Ascending aorta (tissue), 2 donors: Measurements from ENCODE around the gene AVPI1. TPM values are rescaled to one million over a fixed set of nuclear protein-coding genes. Genes with fewer than 3 reads are reported as not detected.

ENCODE experiments used
- DNase-seq, 2 donors: peaks; one replicate each; pipeline ENCODE4 v3.0.0-alpha.2; 2019; ENCODE audit warnings: low spot score in 2 of 2
- H3K27ac ChIP-seq, 2 donors: fragments of 200-600 bp; sonication (generic); one replicate each; pipeline ENCODE4 v1.5.1; 2016 to 2017; ENCODE audit warnings: mild to moderate bottlenecking in 1 of 2
- H3K27me3 ChIP-seq: fragments of 200-600 bp; sonication (generic); one replicate; pipeline ENCODE4 v1.5.1; 2017
- H3K36me3 ChIP-seq, 2 donors: fragments of 200-600 bp; sonication (generic); one replicate each; pipeline ENCODE4 v1.5.1; 2016
- H3K4me1 ChIP-seq, 2 donors: fragments of 200-600 bp; sonication (generic); one replicate each; pipeline ENCODE4 v1.5.1; 2016 to 2017; ENCODE audit warnings: mild to moderate bottlenecking in 1 of 2
- H3K4me3 ChIP-seq, 2 donors: fragments of 200-600 bp; sonication (generic); one replicate each; pipeline ENCODE4 v1.5.1; 2016 to 2017; ENCODE audit warnings: mild to moderate bottlenecking in 1 of 2
- H3K9me3 ChIP-seq, 2 donors: fragments of 200-600 bp; sonication (generic); one replicate each; pipeline ENCODE4 v1.5.1; 2016
- intact Hi-C: fragments of 100-400 bp; cut with DNase I; formaldehyde crosslinking; loops from one replicate; pipeline ENCODE4 v1.15.1; 2023
- total RNA-seq: library from RNA; depleted of rRNA; stranded (reverse); fragments of >200 nt; gene quantifications from one replicate; pipeline ENCODE4 v1.1.0, GENCODE V29; 2016
- TF ChIP-seq, protein P1 (sequence below), 3 experiments: fragments of 200-600 bp in 2 of 3; fragments of 450-650 bp in 1 of 3; sonication (generic) in 2 of 3; IDR thresholded peaks; one replicate each; pipeline ENCODE4 v1.5.1; 2016 to 2019; ENCODE audit warnings: antibody characterized with exemption in 3 of 3, mild to moderate bottlenecking in 1 of 3, moderate library complexity in 1 of 3

Gene AVPI1
- total RNA-seq, 1 donor from 2014 or later = 23.7 TPM

DNA sequence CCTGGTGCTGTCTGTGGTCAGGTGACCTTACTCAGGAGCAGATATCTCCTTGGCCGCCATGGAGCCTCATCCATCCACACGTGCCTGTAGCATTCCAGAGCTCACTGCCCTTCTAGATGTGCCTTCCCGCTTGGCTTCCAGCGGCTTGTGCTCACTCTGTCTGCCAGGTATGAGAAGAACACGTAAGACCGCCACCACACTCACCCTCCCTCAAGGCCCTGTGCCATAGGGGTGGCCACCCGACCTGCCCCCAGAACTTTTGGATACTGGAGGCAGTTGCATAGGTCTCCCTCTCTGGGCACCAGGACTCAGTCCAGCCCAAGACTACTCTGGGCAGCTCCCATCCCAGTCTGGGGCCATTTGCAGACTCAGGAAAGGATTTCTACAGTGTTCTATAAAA, 30.6 kb upstream of the AVPI1 start:
- H3K27me3 ChIP-seq = no peaks in the 10 kb centered on the region
- intact Hi-C loops = loop anchor here (10.0 kb wide), 1 partner anchor 417 kb away; the partner anchor contains the start of gene R3HCC1L
- H3K4me3 ChIP-seq = peak overlapping the region in 1 of 2 donors; percentile 29
- TF ChIP-seq, protein P1, sequence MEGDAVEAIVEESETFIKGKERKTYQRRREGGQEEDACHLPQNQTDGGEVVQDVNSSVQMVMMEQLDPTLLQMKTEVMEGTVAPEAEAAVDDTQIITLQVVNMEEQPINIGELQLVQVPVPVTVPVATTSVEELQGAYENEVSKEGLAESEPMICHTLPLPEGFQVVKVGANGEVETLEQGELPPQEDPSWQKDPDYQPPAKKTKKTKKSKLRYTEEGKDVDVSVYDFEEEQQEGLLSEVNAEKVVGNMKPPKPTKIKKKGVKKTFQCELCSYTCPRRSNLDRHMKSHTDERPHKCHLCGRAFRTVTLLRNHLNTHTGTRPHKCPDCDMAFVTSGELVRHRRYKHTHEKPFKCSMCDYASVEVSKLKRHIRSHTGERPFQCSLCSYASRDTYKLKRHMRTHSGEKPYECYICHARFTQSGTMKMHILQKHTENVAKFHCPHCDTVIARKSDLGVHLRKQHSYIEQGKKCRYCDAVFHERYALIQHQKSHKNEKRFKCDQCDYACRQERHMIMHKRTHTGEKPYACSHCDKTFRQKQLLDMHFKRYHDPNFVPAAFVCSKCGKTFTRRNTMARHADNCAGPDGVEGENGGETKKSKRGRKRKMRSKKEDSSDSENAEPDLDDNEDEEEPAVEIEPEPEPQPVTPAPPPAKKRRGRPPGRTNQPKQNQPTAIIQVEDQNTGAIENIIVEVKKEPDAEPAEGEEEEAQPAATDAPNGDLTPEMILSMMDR (IDR thresholded peaks at IDR 0.05) = no peak
- no peaks in the 10 kb centered on the region for H3K9me3 ChIP-seq
- H3K27ac ChIP-seq = peak overlapping the region; percentile 98 to 100
- H3K36me3 ChIP-seq = peaks cover 8 to 37% of the 10 kb centered on the region in 2 donors
- no peak for DNase-seq
- peaks cover 25 to 42% of the 10 kb centered on the region in 2 donors for H3K4me1 ChIP-seq

GRCh38 chr10:97715259-97715874, 28.3 kb upstream of the AVPI1 start:
- H3K4me1 ChIP-seq = peaks cover 30 to 56% of the 10 kb centered on the region in 2 donors
- intact Hi-C loops = loop anchor here (10.0 kb wide), 1 partner anchor 419 kb away; the partner anchor contains the start of gene R3HCC1L
- TF ChIP-seq, protein P1 (IDR thresholded peaks at IDR 0.05) = no peak

DNA sequence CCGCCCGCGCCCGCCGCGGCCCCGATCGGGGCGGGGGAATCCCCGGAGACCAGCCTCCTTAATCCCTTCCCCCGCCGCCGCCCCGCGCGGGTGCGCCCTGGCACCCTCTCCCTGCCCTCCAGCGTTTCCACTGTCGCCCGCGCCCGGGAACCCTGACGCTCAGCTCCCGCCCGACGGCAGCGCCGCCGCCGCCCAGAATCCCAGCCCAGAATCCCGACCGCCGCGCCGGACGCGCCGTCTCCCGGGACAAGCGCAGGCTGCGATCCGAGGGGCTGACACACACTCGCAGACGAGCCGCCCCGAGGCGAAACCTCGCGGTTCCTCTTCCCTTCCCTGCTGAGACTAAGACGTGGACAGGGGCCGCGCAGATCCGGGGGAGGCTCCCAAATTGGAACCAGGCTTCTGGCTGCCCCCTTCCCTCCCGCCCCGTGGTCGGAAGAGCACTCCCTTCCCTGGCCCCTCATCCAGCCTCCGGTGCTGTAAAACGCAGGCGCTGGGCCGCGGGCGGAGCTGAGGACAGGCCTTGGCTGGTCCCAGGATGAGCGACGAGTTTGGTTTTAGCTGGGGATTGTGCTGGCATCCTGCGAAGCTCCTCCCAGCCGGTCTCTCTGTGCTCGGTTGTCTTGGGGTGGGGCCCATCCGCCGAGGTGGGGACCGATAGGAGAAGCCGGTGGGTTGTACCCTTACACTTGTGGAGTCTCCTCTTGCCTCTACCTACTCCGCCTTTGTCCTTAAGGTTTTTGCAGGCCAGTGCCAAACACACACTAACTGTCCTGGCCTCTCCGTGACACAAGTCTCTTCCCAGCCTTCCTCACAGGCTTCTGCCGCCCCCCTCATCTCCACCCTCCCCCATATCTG, 27.6 kb upstream of the AVPI1 start:
- TF ChIP-seq, protein P1 (IDR thresholded peaks at IDR 0.05) = no peak
- H3K27ac ChIP-seq = peak overlapping the region; percentile 98 to 100
- intact Hi-C loops = loop anchor here (1.0 to 10.0 kb wide), 4 partner anchors 12 to 420 kb away; partner anchors contain the start of genes AVPI1, MMS19, R3HCC1L and UBTD1
- H3K36me3 ChIP-seq = peaks cover 4 to 29% of the 10 kb centered on the region in 2 donors
- H3K27me3 ChIP-seq = no peaks in the 10 kb centered on the region
- H3K4me1 ChIP-seq = peaks cover 35 to 64% of the 10 kb centered on the region in 2 donors
- peak in 1 of 2 donors; percentile 88 for DNase-seq
- H3K9me3 ChIP-seq = no peaks in the 10 kb centered on the region
- H3K4me3 ChIP-seq = peak overlapping the region; percentile 67 to 78

More at GRCh38 chr10:97715259-97715874, 28.3 kb upstream of the AVPI1 start:
- Histone ChIP-seq H3K27me3 (no peaks in the 10 kb centered on the region), H3K36me3 (peaks cover 4 to 32% of the 10 kb centered on the region in 2 donors), H3K9me3 (no peaks in the 10 kb centered on the region), H3K4me3 (peak overlapping the region; percentile 67 to 78), H3K27ac (peak overlapping the region; percentile 98 to 100)
- DNase-seq = no peak

GRCh38 chr10:97713826-97714400, 26.9 kb upstream of the AVPI1 start:
- intact Hi-C loops = loop anchor here (1.0 to 10.0 kb wide), 4 partner anchors 12 to 421 kb away; partner anchors contain the start of genes AVPI1, MMS19, R3HCC1L and UBTD1
- TF ChIP-seq, protein P1 (IDR thresholded peaks at IDR 0.05) = peak in 1 of 3 experiments; percentile 18
- peak overlapping the region; percentile 98 to 100 for H3K27ac ChIP-seq
- H3K4me3 ChIP-seq = peak overlapping the region; percentile 67 to 78
- H3K4me1 ChIP-seq = peaks cover 34 to 60% of the 10 kb centered on the region in 2 donors
- H3K27me3 ChIP-seq = no peaks in the 10 kb centered on the region
- peak; percentile 47 to 82 for DNase-seq
- no peaks in the 10 kb centered on the region for H3K9me3 ChIP-seq
- peaks cover 4 to 22% of the 10 kb centered on the region in 2 donors for H3K36me3 ChIP-seq

DNA sequence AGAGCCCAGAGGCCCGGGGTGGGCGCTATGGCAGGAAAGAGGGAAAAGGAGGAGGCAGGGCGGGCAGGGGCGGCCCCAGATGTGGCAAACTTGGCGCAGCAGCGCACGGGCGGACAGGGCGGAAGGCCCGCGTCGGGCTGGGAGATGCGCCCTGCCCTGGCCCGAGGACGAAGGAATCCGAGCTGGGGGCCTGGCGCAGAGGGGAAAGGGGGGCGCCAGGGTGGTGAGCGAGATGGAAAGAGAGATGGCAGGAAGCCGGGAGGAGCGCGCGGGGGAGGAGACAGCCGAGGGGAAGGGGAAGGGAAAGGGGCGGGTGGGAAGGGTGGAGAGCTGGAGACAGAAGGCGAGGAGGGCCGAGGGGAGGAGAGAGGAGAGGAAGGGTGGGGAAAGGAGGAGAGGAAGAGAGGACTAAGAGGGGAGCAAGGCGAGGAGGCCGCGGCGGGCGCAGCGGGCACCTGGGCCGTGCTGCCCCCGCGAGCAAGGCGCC, 26.3 kb upstream of the AVPI1 start, which contains the start of gene MARVELD1:
Gene MARVELD1 (plus strand): TSS at position 392 of the 487 bp plus-strand sequence. CDS start 147 bp downstream, outside the sequence.
- peak in 1 of 2 donors; percentile 89 for DNase-seq
- H3K4me1 ChIP-seq = peaks cover 28 to 60% of the 10 kb centered on the region in 2 donors

More for the DNA sequence above, 26.3 kb upstream of the AVPI1 start, which contains the start of gene MARVELD1:
- intact Hi-C loops = loop anchor here (5.0 to 10.0 kb wide), 2 partner anchors 216 to 421 kb away; partner anchors contain the start of genes MMS19, R3HCC1L and UBTD1
- Histone ChIP-seq H3K9me3 (no peaks in the 10 kb centered on the region), H3K27me3 (no peaks in the 10 kb centered on the region), H3K4me3 (peak within 1 kb of the TSS; percentile 67 to 78), H3K27ac (peak within 1 kb of the TSS; percentile 98 to 100), H3K36me3 (peaks cover 4 to 16% of the 10 kb centered on the region in 2 donors)
- TF ChIP-seq, protein P1 (IDR thresholded peaks at IDR 0.05) = no peak
